Measurements from ENCODE around the gene CDCA5.

- TF ChIP-seq EZH2 (IDR thresholded peaks at IDR 0.05) (no peak), POLR2AphosphoS5 (IDR thresholded peaks at IDR 0.05; ENCODE audit: borderline replicate concordance, low read depth, low read length) (no peak)
Measured at GRCh38 chr11:65051398-65051858, 32.4 kb downstream of the CDCA5 start.
